ENCODE measurements around the gene PIM3.

- TF ChIP-seq CTCF (conservative IDR thresholded peaks at IDR 0.05) (no peak), EZH2 (IDR thresholded peaks at IDR 0.05; ENCODE audit: low read depth) (no peak)
Measured at GRCh38 chr22:49997251-49997599, 36.7 kb downstream of the PIM3 start.

All from PC-9 (cell line).